H1 (cell line): ENCODE results near the gene EPB41L4A. TPM values are rescaled to one million over a fixed set of nuclear protein-coding genes. Genes with fewer than 3 reads are reported as not detected.

ENCODE experiments used
- CTCF ChIA-PET: fragments of 300-600 bp; sonication (Branson Sonifier 250); formaldehyde crosslinking; loops from one replicate; lab custom pipeline; 2021; ENCODE audit not compliant: partially characterized antibody; lab: Charles Lee
- POLR2A ChIA-PET: fragments of 300-600 bp; sonication (Branson Sonifier 250); formaldehyde crosslinking; loops from one replicate; lab custom pipeline; 2021; ENCODE audit warnings: inconsistent platforms; ENCODE audit not compliant: partially characterized antibody; lab: Charles Lee
- DNase-seq, 2 experiments: peaks; one replicate each; pipeline versions ENCODE4 v3.0.0 to v3.0.0-alpha.2; 2010 to 2022; ENCODE audit warnings: low spot score in 2 of 2, low read depth in 1 of 2, mixed read lengths in 1 of 2
- FAIRE-seq: peaks from 2 replicates; lab custom pipeline; 2011; peaks lifted over from hg19 to GRCh38; lab: Jason Lieb, UNC
- H2AFZ ChIP-seq: 2 replicates; pipeline ENCODE4 v1.8.1; 2012; ENCODE audit warnings: low read length, inconsistent platforms
- H2AK5ac ChIP-seq: 2 replicates; pipeline ENCODE4 v1.6.1; 2013; ENCODE audit warnings: low read depth, low read length
- H2BK120ac ChIP-seq: replicated peaks from 2 replicates; pipeline ENCODE3; 2013; ENCODE audit warnings: low read depth, low read length, inconsistent platforms
- H2BK12ac ChIP-seq: 2 replicates; pipeline ENCODE4 v1.6.1; 2013; ENCODE audit warnings: low read depth, low read length
- H2BK15ac ChIP-seq: 2 replicates; pipeline ENCODE4 v1.6.1; 2013; ENCODE audit warnings: low read length
- H2BK20ac ChIP-seq: 2 replicates; pipeline ENCODE4 v1.6.1; 2013; ENCODE audit warnings: low read length
- H2BK5ac ChIP-seq: 2 replicates; pipeline ENCODE4 v1.6.1; 2013; ENCODE audit warnings: low read depth, low read length
- H3K14ac ChIP-seq: 2 replicates; pipeline ENCODE4 v1.6.1; 2013; ENCODE audit warnings: inconsistent platforms; ENCODE audit not compliant: insufficient read length
- H3K18ac ChIP-seq: 2 replicates; pipeline ENCODE4 v1.6.1; 2013; ENCODE audit warnings: low read length; ENCODE audit errors: extremely low read depth
- H3K23ac ChIP-seq: 2 replicates; pipeline ENCODE4 v1.6.1; 2013; ENCODE audit warnings: inconsistent platforms; ENCODE audit not compliant: insufficient read length
- H3K23me2 ChIP-seq: 2 replicates; pipeline ENCODE4 v1.6.1; 2013; ENCODE audit warnings: low read depth, low read length
- H3K27ac ChIP-seq: 2 replicates; pipeline ENCODE4 v1.6.1; 2011; ENCODE audit warnings: low read depth, low read length, inconsistent platforms
- H3K27me3 ChIP-seq, 4 experiments: replicated peaks in 1 of 4; 1 replicate in 1 of 4; 2 replicates in 3 of 4; pipeline versions ENCODE4 v1.6.1 to v1.8.1; 2011 to 2013; ENCODE audit warnings: low read length in 3 of 4, mild to moderate bottlenecking in 3 of 4, inconsistent platforms in 2 of 4, mixed read lengths in 2 of 4, moderate library complexity in 1 of 4; ENCODE audit not compliant: control insufficient read depth in 3 of 4, insufficient read depth in 3 of 4; ENCODE audit errors: extremely low read depth in 1 of 4
- H3K36me3 ChIP-seq, 4 experiments: 2 replicates each; pipeline versions ENCODE4 v1.6.1 to v1.8.1; 2011 to 2013; ENCODE audit warnings: mild to moderate bottlenecking in 4 of 4, low read length in 3 of 4, moderate library complexity in 2 of 4, control low read depth in 1 of 4, inconsistent platforms in 1 of 4; ENCODE audit not compliant: insufficient read depth in 4 of 4, control insufficient read depth in 2 of 4
- H3K4ac ChIP-seq: replicated peaks from 2 replicates; pipeline ENCODE3; 2013; ENCODE audit warnings: low read length, low read depth, mixed read lengths, inconsistent platforms; ENCODE audit not compliant: insufficient read length
- H3K4me1 ChIP-seq, 4 experiments: replicated peaks in 1 of 4; 1 replicate in 1 of 4; 2 replicates in 3 of 4; pipeline versions ENCODE4 v1.6.1 to v1.8.1; 2011 to 2013; ENCODE audit warnings: low read length in 3 of 4, inconsistent platforms in 2 of 4, mixed read lengths in 1 of 4; ENCODE audit not compliant: insufficient read depth in 4 of 4, control insufficient read depth in 3 of 4
- H3K4me2 ChIP-seq, 2 experiments: 2 replicates each; pipeline versions ENCODE4 v1.6.1 to v1.8.1; 2011 to 2013; ENCODE audit warnings: low read depth in 2 of 2, low read length in 2 of 2, control low read depth in 1 of 2, inconsistent platforms in 1 of 2, mild to moderate bottlenecking in 1 of 2; ENCODE audit not compliant: insufficient read depth in 1 of 2
- H3K4me3 ChIP-seq, 4 experiments: fragments of 200-600, 300-600 bp in 1 of 4; sonication (generic), shearing (Covaris generic), sonication (Bioruptor Twin) in 1 of 4; 2 replicates each; pipeline versions ENCODE4 v1.5.1 to v1.8.1; 2011 to 2016; ENCODE audit warnings: low read length in 4 of 4, low read depth in 3 of 4, control low read depth in 2 of 4, inconsistent platforms in 2 of 4, mild to moderate bottlenecking in 2 of 4, mixed read lengths in 1 of 4, moderate library complexity in 1 of 4; ENCODE audit not compliant: insufficient read depth in 2 of 4; ENCODE audit errors: extremely low read depth in 1 of 4
- H3K56ac ChIP-seq: replicated peaks from 2 replicates; pipeline ENCODE3; 2013; ENCODE audit warnings: low read depth, mild to moderate bottlenecking, mixed read lengths, low read length, inconsistent platforms; ENCODE audit not compliant: insufficient read length
- H3K79me1 ChIP-seq: 2 replicates; pipeline ENCODE4 v1.6.1; 2013; ENCODE audit warnings: low read depth, low read length, control low read depth
- H3K79me2 ChIP-seq, 2 experiments: 2 replicates each; pipeline versions ENCODE4 v1.6.1 to v1.8.1; 2012 to 2013; ENCODE audit warnings: low read length in 2 of 2, mild to moderate bottlenecking in 2 of 2, inconsistent platforms in 1 of 2; ENCODE audit not compliant: insufficient read depth in 2 of 2, control insufficient read depth in 1 of 2
- H3K9ac ChIP-seq, 4 experiments: replicated peaks in 1 of 4; 1 replicate in 1 of 4; 2 replicates in 3 of 4; pipeline versions ENCODE4 v1.6.1 to v1.8.1; 2011 to 2013; ENCODE audit warnings: low read depth in 3 of 4, low read length in 3 of 4, control low read depth in 2 of 4, mild to moderate bottlenecking in 2 of 4, moderate library complexity in 2 of 4, inconsistent platforms in 1 of 4; ENCODE audit errors: extremely low read depth in 1 of 4
- H3K9me3 ChIP-seq, 2 experiments: 2 replicates each; pipeline versions ENCODE4 v1.6.1 to v1.8.1; 2012 to 2013; ENCODE audit warnings: mild to moderate bottlenecking in 2 of 2, moderate library complexity in 2 of 2, control low read depth in 1 of 2, inconsistent platforms in 1 of 2, low read depth in 1 of 2, low read length in 1 of 2, mixed read lengths in 1 of 2; ENCODE audit not compliant: insufficient read depth in 2 of 2
- H4K20me1 ChIP-seq, 2 experiments: replicated peaks in 1 of 2; 2 replicates each; pipeline versions ENCODE3 to v1.8.1; 2011 to 2013; ENCODE audit warnings: inconsistent platforms in 2 of 2, low read length in 2 of 2, mild to moderate bottlenecking in 1 of 2; ENCODE audit not compliant: insufficient read depth in 2 of 2, control insufficient read depth in 1 of 2
- H4K5ac ChIP-seq: 2 replicates; pipeline ENCODE4 v1.6.1; 2013; ENCODE audit warnings: low read length, low read depth, mixed read lengths, inconsistent platforms; ENCODE audit not compliant: insufficient read length
- H4K8ac ChIP-seq: 2 replicates; pipeline ENCODE4 v1.8.0; 2013; ENCODE audit warnings: mild to moderate bottlenecking, moderate library complexity, low read length, inconsistent platforms; ENCODE audit not compliant: insufficient read depth; ENCODE audit errors: extremely low read depth
- H4K91ac ChIP-seq: replicated peaks from 2 replicates; pipeline ENCODE3; 2013; ENCODE audit warnings: low read length, mixed read lengths, inconsistent platforms; ENCODE audit not compliant: insufficient read length
- CHD1 ChIP-seq: IDR thresholded peaks from 2 replicates; pipeline ENCODE4 v1.6.1; 2012; ENCODE audit warnings: low read depth, low read length, improper control_type of control experiment
- EGR1 ChIP-seq: IDR thresholded peaks from 2 replicates; pipeline ENCODE4 v1.6.1; 2011; ENCODE audit warnings: low read depth, low read length, borderline replicate concordance
- NANOG ChIP-seq: IDR thresholded peaks from 2 replicates; pipeline ENCODE4 v1.6.1; 2011; ENCODE audit warnings: low read length, low read depth, mild to moderate bottlenecking, inconsistent platforms; ENCODE audit not compliant: insufficient read depth, poor library complexity, severe bottlenecking
- RNF2 ChIP-seq: fragments of 200-900, 300-1000 bp; sonication (generic); IDR thresholded peaks from 2 replicates; pipeline ENCODE4 v1.7.1; 2016; ENCODE audit warnings: borderline replicate concordance, low read depth, mild to moderate bottlenecking, antibody characterized with exemption, low read length; ENCODE audit not compliant: poor library complexity, severe bottlenecking; ENCODE audit errors: missing control alignments
- SP4 ChIP-seq: IDR thresholded peaks from 2 replicates; pipeline ENCODE4 v1.6.1; 2012; ENCODE audit warnings: low read length, inconsistent platforms
- TBP ChIP-seq: IDR thresholded peaks from 2 replicates; pipeline ENCODE4 v1.6.1; 2011; ENCODE audit warnings: low read depth, low read length, improper control_type of control experiment
- TCF12 ChIP-seq: IDR thresholded peaks from 2 replicates; pipeline ENCODE4 v1.6.1; 2011; ENCODE audit warnings: low read depth, mild to moderate bottlenecking, low read length
- WGBS, 2 experiments: shearing (Covaris generic) in 1 of 2; methylation state at CpG; one replicate each; pipeline versions ENCODE4 v1.1.6 to v1.1.7; 2013 to 2015; ENCODE audit warnings: low lambda C conversion rate in 2 of 2, mixed read lengths in 2 of 2, inconsistent platforms in 1 of 2, low coverage in 1 of 2, missing lambda C conversion rate in 1 of 2; ENCODE audit not compliant: insufficient replicate concordance in 2 of 2, insufficient coverage in 1 of 2, insufficient read length in 1 of 2; ENCODE audit errors: extremely low coverage in 1 of 2, missing lambda C conversion rate in 1 of 2; 5-methylcytosine and 5-hydroxymethylcytosine counted together
- polyA plus RNA-seq, 7 experiments: library from polyadenylated mRNA; depleted of rRNA in 3 of 7; stranded (reverse) in 5 of 7; unstranded in 2 of 7; fragments of >200 nt in 5 of 7; fragments of 200-250 nt in 2 of 7; gene quantifications; 1 replicate in 5 of 7; 2 replicates in 1 of 7; 4 replicates in 1 of 7; pipeline versions ENCODE4 v1.2.1 to v1.2.3, GENCODE V29; 2011 to 2013; ENCODE audit warnings: missing spikeins in 2 of 7, mixed read lengths in 2 of 7
- total RNA-seq: library from RNA; stranded (reverse); fragmentation: NEBNext Ultra II Directional; extraction: Animal tissue kit (Norgen Biotek cat#: 25700); gene quantifications from 2 replicates; pipeline ENCODE4 v1.2.1, GENCODE V29; 2021

The EPB41L4A gene
- total and polyA plus RNA-seq, 2 of the 8 experiments (the other 6 are each of a cell fraction or from before 2014, with no cell fraction given): 1.6 to 4.6 TPM

DNA sequence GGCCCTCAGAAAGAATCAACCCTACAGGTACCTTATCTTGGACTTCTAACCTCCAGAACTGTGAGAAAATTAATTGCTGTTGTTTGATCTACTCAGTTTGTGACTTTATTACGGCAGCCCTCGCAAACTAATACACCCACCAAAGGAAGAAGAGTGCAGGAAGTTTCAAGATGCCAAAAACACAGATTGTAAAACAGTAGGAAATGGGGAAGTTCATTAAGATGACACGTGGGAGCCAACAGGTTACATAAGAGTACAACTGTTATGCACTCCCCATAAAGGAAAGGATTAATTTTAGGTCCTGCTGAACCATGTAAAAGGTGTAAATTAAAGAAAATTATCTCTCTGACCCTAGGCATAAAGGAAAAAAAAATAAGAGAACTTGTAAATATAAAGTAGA lies 294.3 kb downstream of the EPB41L4A start:
- DNase-seq: no peak
- H3K14ac ChIP-seq: no peak overlapping the region
- no peak overlapping the region for H3K23ac ChIP-seq
- H3K9ac ChIP-seq: no peak overlapping the region
- H2BK5ac ChIP-seq: no peak overlapping the region
- no peak overlapping the region for H3K4ac ChIP-seq
- H3K4me2 ChIP-seq: no peak overlapping the region
- H3K56ac ChIP-seq: no peak overlapping the region
- H3K36me3 ChIP-seq: no peaks in the 10 kb centered on the region
- H3K23me2 ChIP-seq: no peaks in the 10 kb centered on the region
- H4K5ac ChIP-seq: no peak overlapping the region
- H2AK5ac ChIP-seq: no peak overlapping the region
- CTCF ChIA-PET: no interaction called here
- H4K91ac ChIP-seq: no peak overlapping the region
- POLR2A ChIA-PET: no interaction called here
- peaks cover 0 to 1% (median 0%) of the 10 kb centered on the region in 4 experiments; a peak in 1 of 7 replicates for H3K27me3 ChIP-seq
- H3K27ac ChIP-seq: no peak overlapping the region
- H2AFZ ChIP-seq: no peak overlapping the region
- WGBS, 2 experiments: 82% methylated on average over 3 of the region's 3 CpGs; no CpG with 5 or more reads in 1 of the 2 experiments
- FAIRE-seq: no peak
- H3K9me3 ChIP-seq: no peaks in the 10 kb centered on the region
- no peaks in the 10 kb centered on the region for H3K79me1 ChIP-seq
- H3K79me2 ChIP-seq: no peaks in the 10 kb centered on the region
- no peak overlapping the region for H3K4me3 ChIP-seq
- no peak overlapping the region for H3K18ac ChIP-seq
- H2BK15ac ChIP-seq: no peak overlapping the region
- H4K20me1 ChIP-seq: no peaks in the 10 kb centered on the region
- no peaks in the 10 kb centered on the region for H3K4me1 ChIP-seq
- H2BK20ac ChIP-seq: no peak overlapping the region
- no peak overlapping the region for H2BK120ac ChIP-seq
- H4K8ac ChIP-seq: no peak overlapping the region
- no peak overlapping the region for H2BK12ac ChIP-seq
- TF ChIP-seq SP4 (no peak), CHD1 (no peak), RNF2 (no peak), NANOG (no peak), EGR1 (no peak), TCF12 (no peak), TBP (no peak)
